Stimulated activated CD8-positive, alpha-beta memory T cell treated with anti-CD3 and anti-CD28 coated beads, Interleukin-2, amount 100 ng/mL, for 48 hours (primary cell): Measurements from ENCODE around the gene MECR.
"Not testable (repeated sequence)": the region's sequence is repeated elsewhere in the genome, so short reads cannot be mapped to it uniquely, and the experiment has no call there.

ENCODE experiments used
- DNase-seq, 2 donors: peaks; one replicate each; pipeline ENCODE4 v3.0.0-alpha.2; 2020; ENCODE audit warnings: low read depth in 2 of 2

MECR gene

DNA sequence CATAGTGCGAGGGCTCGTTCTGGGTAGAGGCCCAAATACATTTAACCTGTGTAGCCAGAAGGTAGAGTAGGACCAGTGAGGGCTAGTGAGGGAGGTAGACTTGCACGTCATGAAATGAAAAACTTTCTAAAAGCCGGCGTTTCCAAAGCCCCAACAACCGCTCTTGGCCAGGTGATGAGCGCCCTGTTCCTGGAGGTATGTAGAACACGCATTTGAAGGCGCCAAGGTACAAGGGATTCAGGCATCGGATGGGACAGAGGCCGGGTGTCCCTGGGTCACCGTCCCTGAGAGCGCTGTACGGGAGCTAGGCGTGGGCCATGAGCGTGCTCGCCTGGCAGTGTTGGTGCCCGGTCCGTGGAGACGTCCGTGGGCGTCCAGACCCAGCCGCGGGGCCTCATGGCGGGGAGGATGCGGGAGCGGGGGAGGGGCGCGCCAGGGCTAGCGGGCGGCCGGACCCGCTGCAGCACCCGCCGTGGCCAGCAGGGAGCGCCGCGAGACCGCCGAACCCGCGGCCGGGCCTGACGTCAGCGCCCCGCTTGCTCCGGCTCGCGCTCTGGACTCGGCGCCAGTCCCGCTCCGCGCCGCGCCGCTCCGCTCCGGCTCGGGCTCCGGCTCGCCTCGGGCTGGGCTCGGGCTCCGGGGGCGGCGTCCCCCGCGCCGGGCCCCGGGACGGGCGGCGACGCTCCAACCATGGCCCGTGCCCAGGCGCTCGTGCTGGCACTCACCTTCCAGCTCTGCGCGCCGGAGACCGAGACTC lies 5.4 kb upstream of the MECR start, which contains the start of gene PTPRU:
PTPRU (plus strand) TSS at position 568 of the 757 bp plus-strand sequence; CDS start at position 691, 123 bp downstream.
- peak; percentile 72 to 77 for DNase-seq

DNA sequence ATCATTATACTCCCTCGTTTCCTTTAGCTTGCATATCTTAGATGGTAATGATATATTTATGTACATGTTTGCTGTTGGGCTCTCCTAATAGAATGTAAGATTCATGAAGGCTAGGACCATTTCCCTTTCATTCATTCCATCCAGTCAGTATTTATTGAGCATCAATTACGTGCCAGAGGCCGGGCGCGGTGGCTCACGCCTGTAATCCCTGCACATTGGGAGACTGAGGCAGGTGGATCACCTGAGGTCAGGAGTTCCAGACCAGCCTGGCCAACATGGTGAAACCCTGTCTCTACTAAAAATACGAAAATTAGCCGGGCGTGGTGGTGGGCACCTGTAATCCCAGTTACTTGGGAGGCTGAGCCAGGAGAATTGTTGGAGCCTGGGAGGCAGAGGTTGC lies 4.1 kb upstream of the MECR start:
- not testable (repeated sequence) for DNase-seq

DNA sequence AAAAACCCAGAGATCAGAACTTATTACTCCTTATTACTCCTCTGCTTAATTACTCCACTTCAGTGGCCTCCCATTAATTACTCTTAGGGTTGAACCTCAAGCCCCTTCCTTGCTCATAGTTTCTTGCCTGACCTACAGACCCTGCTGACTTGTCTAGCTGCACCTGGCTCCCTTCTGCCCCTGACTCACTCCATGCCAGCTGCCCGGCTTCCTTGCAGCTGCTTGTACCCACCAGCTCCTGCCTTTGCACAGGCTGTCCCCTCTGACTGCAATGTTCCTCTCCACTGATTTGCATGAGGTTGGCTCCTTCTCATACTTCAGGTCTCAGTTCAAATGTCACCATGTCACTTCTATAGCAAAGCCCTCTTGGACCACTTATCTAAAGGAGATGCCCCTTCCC lies 3.7 kb upstream of the MECR start:
- no peak for DNase-seq

DNA sequence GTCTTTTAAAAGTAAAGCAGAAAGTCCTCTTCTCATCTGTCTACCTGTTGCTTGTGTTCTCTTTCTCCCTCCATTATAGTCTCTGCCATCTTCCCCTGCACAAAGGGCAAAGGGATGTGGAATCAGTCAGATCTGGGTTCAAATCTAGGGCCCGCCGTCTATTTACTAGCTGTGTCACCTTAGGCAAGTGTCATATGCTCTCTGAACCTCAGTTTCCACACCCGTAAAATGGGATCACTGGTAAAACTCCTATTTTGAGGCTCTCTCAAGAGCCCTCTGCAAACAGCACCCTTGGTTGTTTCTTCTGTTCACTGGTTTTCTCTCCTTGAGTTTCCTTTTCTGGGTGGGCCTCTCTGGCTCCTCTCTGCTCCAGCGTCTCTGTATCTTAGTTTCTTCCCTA lies 3.0 kb upstream of the MECR start:
- DNase-seq = no peak

DNA sequence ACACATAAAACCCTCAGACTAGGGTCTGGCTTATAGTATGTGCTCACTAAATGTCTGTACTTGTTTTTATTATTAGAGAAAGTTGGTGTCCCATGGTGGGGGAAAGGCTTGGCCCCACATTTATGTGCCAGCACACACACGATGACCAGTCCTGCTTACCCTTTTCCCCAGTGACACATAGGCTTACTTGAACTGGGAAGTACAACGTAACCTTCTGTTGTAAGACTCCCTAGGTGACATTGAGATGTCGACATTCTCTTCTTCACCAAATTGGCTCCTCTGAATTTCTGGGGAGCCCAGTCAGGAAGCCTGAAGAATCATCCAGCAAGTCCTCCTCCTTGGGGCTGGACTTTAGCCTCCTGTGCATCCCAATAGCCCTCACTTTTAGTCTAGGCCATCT lies 1.7 kb upstream of the MECR start:
- DNase-seq = no peak

DNA sequence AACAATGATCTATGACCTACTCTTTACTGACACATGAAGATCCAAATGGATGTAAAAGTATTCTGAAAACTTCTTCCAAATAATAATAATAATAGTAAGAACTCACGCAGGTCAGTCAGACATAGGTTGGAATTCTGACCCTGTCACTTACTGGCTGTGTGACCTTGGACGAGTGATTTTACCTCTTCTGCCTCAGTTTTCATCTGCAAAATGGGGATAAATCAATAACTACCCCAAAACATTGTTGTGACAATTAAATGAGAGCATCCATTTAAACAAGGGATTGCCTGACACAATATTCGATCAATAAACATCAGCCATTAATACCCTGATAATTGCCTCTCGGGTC lies 556 bp downstream of the MECR start:
- no peak for DNase-seq

DNA sequence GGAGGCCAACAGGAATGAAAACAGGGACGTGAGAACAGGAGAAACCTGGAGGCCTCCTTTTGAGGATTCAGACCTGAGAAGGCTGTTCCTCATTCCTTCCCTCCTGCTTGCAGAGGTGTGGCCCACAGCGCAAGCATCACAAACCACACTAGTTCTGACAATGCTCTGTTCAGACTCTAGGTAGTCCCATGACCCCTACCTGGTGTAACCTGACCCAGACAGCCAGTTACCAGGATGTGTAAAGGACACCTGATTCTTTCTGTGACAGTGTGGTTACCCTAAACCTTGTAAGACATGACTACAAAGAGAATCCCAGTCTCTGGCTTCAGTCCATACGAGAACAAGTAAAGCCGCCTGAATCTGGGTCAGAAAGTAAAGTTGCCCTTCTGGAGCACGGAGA lies 3.2 kb downstream of the MECR start:
- no peak for DNase-seq

DNA sequence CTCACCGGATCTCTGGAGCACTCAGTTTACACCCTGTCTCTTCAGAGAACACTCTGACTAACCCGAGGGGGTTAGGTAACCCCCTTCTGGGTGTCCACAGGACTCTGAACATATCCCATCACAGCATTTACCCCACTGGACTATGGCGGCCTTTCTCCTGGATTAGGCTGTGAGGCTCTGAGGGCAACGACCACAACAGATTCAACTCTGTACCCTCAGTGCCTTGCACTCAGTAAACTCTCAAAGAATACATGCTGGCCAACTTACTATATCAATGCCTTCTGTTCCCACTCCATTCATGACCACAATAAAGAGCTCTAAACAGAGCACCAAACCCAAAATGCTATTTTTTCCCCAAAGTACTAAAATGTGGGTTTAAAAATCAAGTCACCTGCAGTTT lies 5.4 kb downstream of the MECR start:
- no peak for DNase-seq

DNA sequence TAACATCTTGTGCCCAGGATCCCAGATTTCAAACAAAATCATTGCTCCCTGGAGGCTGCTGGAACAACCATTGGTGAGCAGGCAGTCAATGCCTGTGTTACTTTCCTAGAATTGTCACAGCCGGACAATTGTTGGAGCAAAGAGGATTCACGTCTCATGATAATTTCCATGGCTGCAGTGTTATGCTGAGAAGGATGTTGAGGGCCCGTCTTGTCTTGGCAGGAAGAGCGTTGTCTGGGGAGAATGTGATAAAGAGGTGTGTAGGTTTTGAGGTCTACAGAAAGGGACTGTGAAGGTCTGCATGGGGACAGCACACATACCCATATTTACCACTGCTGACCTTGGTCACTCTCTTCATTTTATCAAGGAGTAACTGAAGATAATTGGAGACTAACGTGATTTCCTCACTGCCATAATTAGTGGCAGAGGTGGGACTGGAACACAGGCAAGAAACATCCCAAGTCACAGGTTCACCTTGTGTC lies 6.3 kb downstream of the MECR start:
- DNase-seq = no peak

DNA sequence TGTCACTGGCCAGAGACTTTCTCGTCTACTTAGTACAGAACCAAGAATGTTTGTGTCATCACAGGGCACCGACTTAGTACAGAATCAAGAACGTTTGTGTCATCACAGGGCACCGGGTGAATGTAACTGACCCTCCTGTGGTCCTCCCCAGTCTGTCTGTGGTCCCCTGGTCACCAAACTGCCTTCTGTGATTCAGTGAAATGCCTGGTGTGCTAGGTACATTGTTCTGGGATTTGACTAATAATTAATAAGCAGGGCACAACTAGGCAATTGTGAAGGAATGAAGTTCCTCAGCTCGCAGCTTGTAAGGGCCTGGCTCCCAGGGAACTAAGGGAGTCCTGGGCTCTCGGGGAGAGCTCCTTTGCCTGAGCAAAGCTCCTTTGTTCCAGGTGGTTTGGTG lies 7.2 kb downstream of the MECR start:
- no peak for DNase-seq

DNA sequence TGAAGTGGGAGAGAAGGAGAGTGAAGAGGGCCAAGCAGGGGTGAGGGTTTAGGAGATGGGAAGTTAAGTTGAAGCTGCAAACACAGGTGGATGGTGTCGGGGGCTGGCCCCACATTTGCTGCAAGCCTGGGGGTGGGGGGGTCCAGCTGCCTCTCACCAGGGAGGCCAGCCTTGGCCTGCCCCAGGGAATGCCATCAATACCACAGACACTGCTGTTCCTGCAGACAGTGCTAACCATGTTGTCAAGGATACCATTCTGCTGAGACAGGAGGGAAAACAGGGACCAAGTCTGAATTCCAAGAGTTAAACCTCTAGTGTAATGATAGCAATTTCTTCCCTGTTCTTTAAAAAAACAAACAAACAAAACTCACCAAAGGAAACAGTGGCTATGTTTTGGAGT lies 8.0 kb downstream of the MECR start:
- no peak for DNase-seq

DNA sequence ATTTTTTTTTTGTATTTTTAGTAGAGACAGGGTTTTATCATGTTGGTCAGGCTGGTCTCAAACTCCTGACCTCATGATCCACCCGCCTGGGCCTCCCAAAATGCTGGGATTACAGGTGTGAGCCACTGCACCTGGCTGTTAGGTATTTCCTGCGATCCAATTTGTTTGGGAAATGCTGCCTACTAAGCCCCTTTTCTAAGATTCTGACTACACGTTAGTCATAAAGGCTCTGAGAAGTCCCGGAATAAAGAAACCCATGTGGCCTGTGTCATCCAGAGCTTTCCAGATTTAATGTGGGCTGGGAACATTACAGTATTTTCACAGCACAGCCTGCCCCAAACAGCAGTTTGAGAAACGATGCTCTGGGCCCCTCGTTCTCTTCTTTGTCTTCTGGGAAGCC lies 8.5 kb downstream of the MECR start:
- not testable (repeated sequence) for DNase-seq

DNA sequence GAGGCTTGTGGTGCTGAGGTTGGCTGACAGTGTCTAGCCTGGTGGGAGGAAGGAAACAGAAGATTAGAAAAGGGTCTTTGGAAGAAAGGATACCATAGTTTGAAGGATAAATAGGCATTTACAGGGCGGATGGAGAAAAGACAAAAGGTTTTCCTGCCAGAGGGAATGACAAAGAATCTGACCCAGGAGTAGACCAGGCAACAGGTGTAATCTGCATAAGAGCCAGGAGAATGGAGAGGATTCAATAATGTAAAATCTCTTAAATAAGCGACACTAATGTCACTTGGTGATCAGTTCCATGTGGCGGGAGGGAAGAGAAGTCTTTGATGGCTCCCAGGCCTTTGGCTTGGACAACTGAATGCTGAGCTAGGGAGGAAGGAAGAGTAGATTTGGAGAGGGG lies 9.4 kb downstream of the MECR start:
- DNase-seq = no peak

DNA sequence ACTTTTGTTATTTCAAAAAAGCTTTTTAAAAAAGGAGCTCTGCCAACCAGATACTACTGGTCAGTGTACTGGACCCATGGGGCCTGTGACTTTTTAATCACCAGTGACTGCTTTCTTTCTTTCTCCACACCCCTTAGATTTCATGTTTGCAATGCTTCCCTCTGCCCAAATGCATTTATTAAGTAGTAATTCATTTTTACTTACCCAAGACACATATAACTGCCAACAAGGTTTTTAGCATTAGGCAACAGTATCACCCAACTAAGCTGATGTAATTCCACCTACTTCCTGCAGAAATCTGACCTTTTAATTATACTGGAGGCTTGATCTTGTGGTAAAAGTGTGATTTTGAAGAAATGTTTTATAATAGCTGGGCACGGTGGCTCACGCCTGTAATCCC lies 12.5 kb downstream of the MECR start:
- no peak for DNase-seq

DNA sequence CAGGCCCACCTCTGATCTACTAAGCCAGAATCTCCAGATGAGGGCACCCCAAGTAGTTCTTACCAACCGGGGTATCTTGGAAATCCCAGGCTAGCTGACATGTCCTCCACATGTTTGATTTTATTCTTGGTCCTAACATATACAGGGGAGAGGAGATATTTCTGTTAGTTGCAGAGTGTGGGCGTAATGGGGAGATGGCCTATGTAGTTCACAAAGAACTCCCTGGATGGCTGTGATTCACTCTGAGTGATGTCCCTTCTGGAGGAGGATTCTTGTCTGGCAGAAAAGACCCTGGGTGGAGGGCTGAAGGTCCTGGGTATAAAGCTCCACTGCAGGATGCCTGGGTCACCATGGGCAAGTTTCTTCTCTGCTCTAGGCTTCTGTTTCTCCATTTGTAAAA lies 13.1 kb downstream of the MECR start:
- DNase-seq = no peak

DNA sequence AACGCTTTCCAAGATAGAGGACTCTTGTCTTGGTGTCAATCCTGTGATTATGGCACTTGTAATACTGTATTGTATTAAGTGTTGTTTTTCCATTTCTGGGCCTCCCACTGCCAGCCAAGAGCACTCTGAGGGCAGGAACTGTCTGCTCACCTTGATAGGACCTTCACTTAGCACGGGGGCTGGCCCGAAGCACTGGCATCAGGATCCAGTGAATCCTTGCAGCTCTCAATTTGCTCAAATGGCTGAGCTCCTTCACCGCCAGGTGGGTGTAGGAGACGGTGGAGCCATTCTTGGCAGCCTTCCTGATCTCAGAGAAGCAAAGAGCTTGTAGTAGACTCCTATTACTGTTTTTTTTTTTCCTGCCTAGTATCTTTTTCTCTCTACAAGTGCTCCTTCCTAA lies 17.7 kb downstream of the MECR start:
- DNase-seq = no peak

DNA sequence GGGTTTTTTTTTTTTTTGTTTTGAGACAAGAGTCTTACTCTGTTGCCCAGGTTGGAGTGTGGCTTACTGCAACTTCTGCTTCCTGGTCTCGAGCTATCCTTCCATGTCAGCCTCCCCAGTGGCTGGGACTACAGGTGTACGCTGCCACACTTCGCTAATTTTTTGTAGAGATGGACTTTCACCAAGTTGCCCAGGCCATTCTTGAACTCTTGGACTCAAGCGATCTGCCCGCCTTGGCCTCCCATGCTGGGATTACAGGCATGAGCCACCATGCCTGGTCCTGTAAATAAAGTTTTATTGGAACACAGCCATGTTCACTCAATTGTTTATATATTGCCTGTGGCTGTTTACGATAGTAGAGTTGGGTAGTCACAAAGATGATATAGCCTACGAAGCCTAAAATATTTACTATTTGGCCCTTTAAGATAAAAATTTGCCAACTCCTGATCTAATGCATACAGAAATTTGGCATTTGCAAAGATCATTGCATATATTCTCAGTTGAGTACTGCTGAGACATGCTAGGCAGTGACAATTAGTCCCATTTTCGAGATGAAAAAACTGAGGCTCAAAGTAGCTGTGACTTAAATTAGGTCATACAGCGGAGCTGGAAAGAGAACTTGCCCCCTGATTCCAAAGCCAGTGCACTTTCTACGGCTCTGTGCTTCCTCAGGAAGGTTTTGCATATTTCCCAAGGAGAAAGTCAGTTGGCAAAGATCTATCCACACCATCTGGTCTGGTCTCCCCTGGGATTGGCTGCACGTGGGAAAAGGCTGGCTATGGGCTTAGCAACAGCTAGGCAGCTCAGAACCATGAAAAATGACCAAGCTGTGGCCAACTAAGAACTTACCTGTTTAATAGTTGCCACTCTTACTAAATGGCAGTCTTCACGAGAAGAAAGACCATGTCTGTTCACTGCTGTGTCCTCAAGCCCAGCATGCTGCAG lies 19.4 kb downstream of the MECR start:
- DNase-seq = no peak

DNA sequence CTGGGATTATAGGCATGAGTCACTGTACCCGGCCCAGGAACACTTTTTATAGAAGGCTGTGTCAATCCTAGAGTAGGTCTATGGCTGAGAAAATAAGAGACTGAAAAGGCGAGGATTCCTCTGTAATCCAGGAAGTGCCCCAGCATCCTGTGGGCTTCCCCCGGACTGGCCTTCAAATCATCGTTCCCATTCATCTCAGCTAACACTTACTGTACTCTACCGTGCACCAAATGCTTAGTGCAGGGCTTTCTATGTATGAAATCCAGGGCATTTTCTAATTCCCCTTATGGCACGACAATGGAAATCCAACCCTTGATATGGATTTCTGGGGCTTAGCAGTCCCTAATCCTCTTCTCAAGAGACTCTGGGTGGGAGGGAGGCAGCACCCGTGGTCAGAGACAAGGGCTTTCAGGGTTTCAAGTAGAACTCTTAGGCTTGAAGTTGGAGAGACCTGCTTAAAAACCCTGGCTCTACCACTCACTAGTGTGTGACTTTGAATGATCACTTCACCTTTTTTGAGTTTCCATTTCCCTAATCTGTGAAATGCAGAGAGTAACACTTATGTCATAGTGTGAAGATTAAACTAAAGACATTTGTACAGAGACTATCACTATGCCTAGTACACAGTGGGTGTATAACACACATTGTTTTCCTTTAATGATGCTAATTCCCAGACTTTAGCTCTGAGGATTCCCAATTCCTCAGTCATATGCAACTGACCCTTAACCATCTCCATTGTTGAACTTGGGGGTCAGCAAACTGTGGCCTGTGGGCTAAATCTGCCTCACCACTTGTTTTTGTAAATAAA lies 20.3 kb downstream of the MECR start:
- no peak for DNase-seq

DNA sequence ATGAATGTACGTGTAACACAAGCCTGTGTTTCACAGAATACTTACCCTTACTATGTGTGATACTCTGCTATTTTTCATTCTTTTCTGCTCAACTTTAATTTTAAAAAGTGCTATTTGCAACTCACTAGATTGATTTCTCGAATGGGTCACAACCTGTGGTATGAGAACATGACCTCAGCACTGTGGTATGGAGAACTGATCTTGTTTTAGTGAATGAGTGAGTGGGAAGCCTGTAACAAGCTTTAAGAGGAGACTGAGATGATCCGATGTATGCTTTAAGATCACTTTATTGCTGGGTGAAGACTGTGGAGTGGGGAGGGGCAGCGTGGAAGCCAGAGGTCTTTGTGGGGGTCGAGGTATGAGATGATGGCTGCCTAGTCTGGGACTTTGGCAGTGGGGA lies 21.6 kb downstream of the MECR start:
- DNase-seq = no peak

DNA sequence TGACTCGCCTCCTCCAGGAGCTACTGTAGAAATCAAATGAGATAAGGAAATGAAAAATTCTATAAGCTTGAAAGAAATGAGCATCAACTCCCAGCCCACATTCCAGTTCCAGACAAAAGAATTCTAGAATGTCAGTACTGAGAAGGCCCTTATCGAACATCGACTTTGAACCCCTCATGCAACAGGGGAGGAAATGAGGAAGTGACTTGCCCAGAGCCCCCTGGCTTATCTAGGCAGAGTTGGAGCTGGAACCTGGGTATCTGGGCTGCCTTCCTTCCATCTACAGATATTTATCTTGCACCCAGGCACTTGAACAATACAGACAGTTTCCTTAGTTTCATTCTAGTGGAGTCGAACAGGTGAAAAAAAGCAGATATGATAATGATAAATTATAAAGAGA lies 22.3 kb downstream of the MECR start:
- no peak for DNase-seq

DNA sequence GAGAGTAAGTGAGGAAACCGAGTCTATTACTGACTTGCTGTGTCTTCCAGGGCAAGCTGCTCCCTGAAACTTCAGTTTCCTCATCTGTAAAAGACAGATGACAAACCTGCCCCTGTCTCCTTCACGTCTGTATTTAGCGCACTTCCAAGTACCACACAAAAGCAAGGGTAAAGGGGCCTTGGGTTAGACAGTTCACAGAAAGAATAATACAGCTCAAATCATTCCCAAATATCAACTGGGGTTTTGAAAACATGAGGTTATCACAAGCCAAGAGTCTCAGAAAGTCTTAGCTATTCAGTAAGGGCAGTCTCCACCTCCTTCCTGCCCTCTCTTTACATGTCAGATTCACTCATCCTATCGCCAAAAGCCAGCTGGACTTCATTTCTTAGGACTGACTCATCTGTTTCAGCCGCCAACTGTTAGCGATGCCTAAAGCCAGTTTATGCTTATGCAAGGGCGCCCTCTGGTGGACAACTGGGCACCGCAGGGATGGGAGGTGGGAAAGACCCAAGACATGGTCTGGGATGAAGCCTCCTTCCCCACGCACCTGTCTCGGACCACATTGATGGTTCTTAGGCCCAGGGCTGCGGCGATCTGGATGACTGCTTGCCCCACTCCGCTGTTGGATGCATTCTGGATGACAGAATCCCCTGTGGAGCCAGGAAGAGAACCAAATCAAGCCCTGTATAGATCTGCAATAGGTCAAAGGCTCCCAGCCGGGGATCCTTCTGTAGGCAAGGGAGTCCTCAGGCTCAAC lies 28.0 kb downstream of the MECR start:
- DNase-seq = peak; percentile 84 to 93
